ENCODE data around the gene TXK.

The TXK gene

GRCh38 chr4:48051078-48051477 is 83.0 kb downstream of the TXK start:
- DNase-seq (ENCODE audit: low spot score): no peak

GRCh38 chr4:48049483-48049882 is 84.6 kb downstream of the TXK start:
- no peak for DNase-seq (ENCODE audit: low spot score)

- no peak for DNase-seq (ENCODE audit: low spot score)
These were observed 86.2 kb downstream of the TXK start for GRCh38 chr4:48047896-48048295.

- DNase-seq (ENCODE audit: low spot score): no peak
These were observed 86.6 kb downstream of the TXK start for GRCh38 chr4:48047421-48047844.

GRCh38 chr4:48046059-48046458 is 88.0 kb downstream of the TXK start:
- no peak for DNase-seq (ENCODE audit: low spot score)

GRCh38 chr4:48044298-48044697 is 89.8 kb downstream of the TXK start:
- no peak for DNase-seq (ENCODE audit: low spot score)

- no peak for DNase-seq (ENCODE audit: low spot score)
These were observed 90.5 kb downstream of the TXK start for GRCh38 chr4:48043504-48043903.

GRCh38 chr4:48042979-48043461 is 91.0 kb downstream of the TXK start:
- no peak for DNase-seq (ENCODE audit: low spot score)

- DNase-seq (ENCODE audit: low spot score): no peak
These were observed 92.4 kb downstream of the TXK start for GRCh38 chr4:48041535-48042137.

GRCh38 chr4:48039561-48039960 is 94.5 kb downstream of the TXK start:
- no peak for DNase-seq (ENCODE audit: low spot score)

GRCh38 chr4:48038666-48039065 is 95.4 kb downstream of the TXK start:
- DNase-seq (ENCODE audit: low spot score): no peak

GRCh38 chr4:48037117-48037462 is 97.0 kb downstream of the TXK start:
- DNase-seq (ENCODE audit: low spot score): no peak

- DNase-seq (ENCODE audit: low spot score): no peak
These were observed 98.1 kb downstream of the TXK start for GRCh38 chr4:48035952-48036351.

- peak; percentile 34 for DNase-seq (ENCODE audit: low spot score)
These were observed 100.1 kb downstream of the TXK start for GRCh38 chr4:48033825-48034413.

- DNase-seq (ENCODE audit: low spot score): no peak
These were observed 100.6 kb downstream of the TXK start for GRCh38 chr4:48033412-48033811.

- no peak for DNase-seq (ENCODE audit: low spot score)
These were observed 101.3 kb downstream of the TXK start for GRCh38 chr4:48032721-48033120.

GRCh38 chr4:48031802-48032525 is 102.1 kb downstream of the TXK start:
- no peak for DNase-seq (ENCODE audit: low spot score)

GRCh38 chr4:48030470-48030869 is 103.6 kb downstream of the TXK start:
- no peak for DNase-seq (ENCODE audit: low spot score)

- DNase-seq (ENCODE audit: low spot score): no peak
These were observed 105.4 kb downstream of the TXK start for GRCh38 chr4:48028696-48029095.

GRCh38 chr4:48027653-48028052 is 106.4 kb downstream of the TXK start:
- DNase-seq (ENCODE audit: low spot score): no peak

- DNase-seq (ENCODE audit: low spot score): no peak
These were observed 109.0 kb downstream of the TXK start for GRCh38 chr4:48025005-48025404.

GRCh38 chr4:48024522-48024921 is 109.5 kb downstream of the TXK start:
- no peak for DNase-seq (ENCODE audit: low spot score)

GRCh38 chr4:48022192-48022799 is 111.8 kb downstream of the TXK start:
- DNase-seq (ENCODE audit: low spot score): no peak
